Measurements from ENCODE around the gene OR52N5.

The OR52N5 gene

GRCh38 chr11:5727691-5728090, 55.5 kb downstream of the OR52N5 start:
- Histone ChIP-seq H3K27ac (ENCODE audit: low read length) (no peak overlapping the region), H3K79me2 (ENCODE audit: low read length) (no peaks in the 10 kb centered on the region), H3K9me2 (replicated peaks; ENCODE audit: insufficient read depth, low read length) (no peaks in the 10 kb centered on the region), H3K4me2 (ENCODE audit: low read depth, low read length) (no peak overlapping the region), H3K9me3 (replicated peaks; ENCODE audit: insufficient read depth, low read length) (no peaks in the 10 kb centered on the region), H3F3A (ENCODE audit: insufficient read depth, low read length) (no peaks in the 10 kb centered on the region), H3K36me3 (replicated peaks; ENCODE audit: insufficient read depth, low read length) (no peaks in the 10 kb centered on the region), H3K27me3 (replicated peaks; ENCODE audit: insufficient read depth, low read length) (no peaks in the 10 kb centered on the region), H2AFZ (ENCODE audit: low read length) (no peak overlapping the region), H4K20me1 (ENCODE audit: insufficient read depth, low read length) (no peaks in the 10 kb centered on the region), H3K4me1 (ENCODE audit: low read length) (no peaks in the 10 kb centered on the region), H3K4me3 (ENCODE audit: low read length) (no peak overlapping the region), H3K9ac (ENCODE audit: low read length) (no peak overlapping the region)
- no peak for DNase-seq
- TF ChIP-seq CTCF (IDR thresholded peaks at IDR 0.05; ENCODE audit: low read length) (no peak), EZH2phosphoT487 (IDR thresholded peaks at IDR 0.05; ENCODE audit: low read length) (no peak), EZH2 (optimal IDR thresholded peaks at IDR 0.05; ENCODE audit: low read depth, low read length) (no peak)

- DNase-seq: no peak
- Histone ChIP-seq H3K9ac (ENCODE audit: low read length) (no peak overlapping the region), H3K9me2 (replicated peaks; ENCODE audit: insufficient read depth, low read length) (no peaks in the 10 kb centered on the region), H3K79me2 (ENCODE audit: low read length) (no peaks in the 10 kb centered on the region), H3K9me3 (replicated peaks; ENCODE audit: insufficient read depth, low read length) (no peaks in the 10 kb centered on the region), H3K4me1 (ENCODE audit: low read length) (no peaks in the 10 kb centered on the region), H4K20me1 (ENCODE audit: insufficient read depth, low read length) (no peaks in the 10 kb centered on the region), H3F3A (ENCODE audit: insufficient read depth, low read length) (no peaks in the 10 kb centered on the region), H3K27ac (ENCODE audit: low read length) (no peak overlapping the region), H2AFZ (ENCODE audit: low read length) (no peak overlapping the region), H3K4me3 (ENCODE audit: low read length) (no peak overlapping the region), H3K36me3 (replicated peaks; ENCODE audit: insufficient read depth, low read length) (no peaks in the 10 kb centered on the region), H3K27me3 (replicated peaks; ENCODE audit: insufficient read depth, low read length) (no peaks in the 10 kb centered on the region), H3K4me2 (ENCODE audit: low read depth, low read length) (no peak overlapping the region)
- no peak for TF ChIP-seq EZH2phosphoT487 (IDR thresholded peaks at IDR 0.05; ENCODE audit: low read length)
- TF ChIP-seq EZH2 (optimal IDR thresholded peaks at IDR 0.05; ENCODE audit: low read depth, low read length): no peak
- no peak for TF ChIP-seq CTCF (IDR thresholded peaks at IDR 0.05; ENCODE audit: low read length)
These were observed 56.8 kb downstream of the OR52N5 start for GRCh38 chr11:5726351-5726750.

All from MM.1S (cell line).